ENCODE results near the gene RNF26.

The RNF26 gene

DNA sequence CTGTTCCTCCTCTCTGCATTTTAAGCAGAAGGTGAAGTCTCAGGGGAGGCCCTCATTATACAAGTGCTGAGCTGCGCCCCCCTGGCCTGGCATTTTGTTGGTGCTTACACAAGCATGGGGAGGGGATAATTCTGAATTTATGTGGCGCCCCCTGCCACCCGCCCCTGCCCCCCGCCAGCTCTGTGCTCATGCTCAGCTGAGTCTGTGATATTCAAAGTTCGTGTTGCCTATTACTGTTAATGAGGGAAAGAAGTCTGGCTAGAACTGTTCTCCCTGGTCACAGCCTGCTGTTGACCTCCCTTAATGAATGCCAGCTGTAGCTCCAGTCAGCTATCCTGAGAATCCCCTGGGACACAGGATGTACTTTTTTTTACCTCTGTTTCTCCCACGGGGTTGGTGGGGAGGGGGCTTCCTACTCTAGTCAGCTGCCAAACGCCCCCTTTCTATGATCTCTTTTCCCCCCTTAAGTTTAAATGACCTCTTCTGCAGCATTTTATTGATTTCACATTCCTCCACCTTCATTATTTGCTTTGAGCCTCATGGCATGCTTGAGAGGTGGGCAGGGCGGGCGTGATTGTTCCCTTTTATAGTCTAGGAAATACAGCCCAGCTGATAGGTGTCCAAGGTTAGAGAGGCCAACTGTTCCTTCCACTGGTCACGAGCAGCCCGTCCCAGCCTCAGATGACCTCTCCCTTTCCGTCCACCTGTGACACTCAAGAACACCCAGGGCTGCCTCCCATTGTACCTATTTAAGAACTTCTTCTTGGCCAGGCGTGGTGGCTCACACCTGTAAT is 35.0 kb downstream of the RNF26 start:
- H3K4me3 ChIP-seq (replicated peaks in 1 of 2; ENCODE audit: low read depth in 2 of 2, low read length in 2 of 2), result no peak overlapping the region
- DNase-seq (ENCODE audit: low read depth in 2 of 2), result no peak
- no peak for TF ChIP-seq CTCF (IDR thresholded peaks at IDR 0.05; ENCODE audit: low read depth, low read length)

DNA sequence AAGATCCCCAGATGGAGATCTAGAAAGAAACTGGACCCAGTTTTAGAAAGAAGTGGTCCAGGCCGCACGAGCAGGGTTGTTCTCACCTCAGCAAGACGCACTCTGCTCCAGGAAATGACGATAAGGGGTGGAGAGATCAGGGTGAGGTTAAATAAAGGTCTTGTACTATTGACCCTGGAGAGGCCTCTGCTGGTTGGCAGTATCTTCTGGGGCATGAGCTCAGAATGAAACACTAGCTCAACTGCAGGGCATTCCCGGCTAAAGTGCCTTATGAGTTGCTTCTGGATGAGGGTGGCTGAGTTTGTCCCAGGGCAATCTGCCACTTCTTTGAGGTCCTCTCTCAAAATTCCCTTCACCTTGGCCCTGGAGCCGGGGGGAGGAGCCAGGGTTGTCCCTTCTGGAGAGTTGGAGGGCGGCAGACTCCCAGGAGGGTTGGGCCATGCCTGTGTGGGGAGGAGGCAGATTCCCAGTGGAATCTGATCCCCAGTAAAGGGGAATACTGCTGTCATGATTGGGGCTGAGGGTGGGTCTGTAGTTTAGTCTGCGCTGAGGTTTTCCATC is 36.2 kb downstream of the RNF26 start:
- no peak for TF ChIP-seq CTCF (IDR thresholded peaks at IDR 0.05; ENCODE audit: low read depth, low read length)
- no peak overlapping the region for H3K4me3 ChIP-seq (replicated peaks in 1 of 2; ENCODE audit: low read depth in 2 of 2, low read length in 2 of 2)
- no peak for DNase-seq (ENCODE audit: low read depth in 2 of 2)

GRCh38 chr11:119371067-119371601 is 36.8 kb downstream of the RNF26 start:
- no peak for DNase-seq (ENCODE audit: low read depth in 2 of 2)
- no peak for TF ChIP-seq CTCF (IDR thresholded peaks at IDR 0.05; ENCODE audit: low read depth, low read length)
- H3K4me3 ChIP-seq (replicated peaks in 1 of 2; ENCODE audit: low read depth in 2 of 2, low read length in 2 of 2), result no peak overlapping the region

GRCh38 chr11:119371778-119372182 is 37.5 kb downstream of the RNF26 start:
- no peak for DNase-seq (ENCODE audit: low read depth in 2 of 2)
- TF ChIP-seq CTCF (IDR thresholded peaks at IDR 0.05; ENCODE audit: low read depth, low read length), result no peak
- H3K4me3 ChIP-seq (replicated peaks in 1 of 2; ENCODE audit: low read depth in 2 of 2, low read length in 2 of 2), result no peak overlapping the region

- TF ChIP-seq CTCF (IDR thresholded peaks at IDR 0.05; ENCODE audit: low read depth, low read length), result no peak
- DNase-seq (ENCODE audit: low read depth in 2 of 2), result no peak
- H3K4me3 ChIP-seq (replicated peaks in 1 of 2; ENCODE audit: low read depth in 2 of 2, low read length in 2 of 2), result no peak overlapping the region
These were observed 38.1 kb downstream of the RNF26 start for GRCh38 chr11:119372260-119373058.

DNA sequence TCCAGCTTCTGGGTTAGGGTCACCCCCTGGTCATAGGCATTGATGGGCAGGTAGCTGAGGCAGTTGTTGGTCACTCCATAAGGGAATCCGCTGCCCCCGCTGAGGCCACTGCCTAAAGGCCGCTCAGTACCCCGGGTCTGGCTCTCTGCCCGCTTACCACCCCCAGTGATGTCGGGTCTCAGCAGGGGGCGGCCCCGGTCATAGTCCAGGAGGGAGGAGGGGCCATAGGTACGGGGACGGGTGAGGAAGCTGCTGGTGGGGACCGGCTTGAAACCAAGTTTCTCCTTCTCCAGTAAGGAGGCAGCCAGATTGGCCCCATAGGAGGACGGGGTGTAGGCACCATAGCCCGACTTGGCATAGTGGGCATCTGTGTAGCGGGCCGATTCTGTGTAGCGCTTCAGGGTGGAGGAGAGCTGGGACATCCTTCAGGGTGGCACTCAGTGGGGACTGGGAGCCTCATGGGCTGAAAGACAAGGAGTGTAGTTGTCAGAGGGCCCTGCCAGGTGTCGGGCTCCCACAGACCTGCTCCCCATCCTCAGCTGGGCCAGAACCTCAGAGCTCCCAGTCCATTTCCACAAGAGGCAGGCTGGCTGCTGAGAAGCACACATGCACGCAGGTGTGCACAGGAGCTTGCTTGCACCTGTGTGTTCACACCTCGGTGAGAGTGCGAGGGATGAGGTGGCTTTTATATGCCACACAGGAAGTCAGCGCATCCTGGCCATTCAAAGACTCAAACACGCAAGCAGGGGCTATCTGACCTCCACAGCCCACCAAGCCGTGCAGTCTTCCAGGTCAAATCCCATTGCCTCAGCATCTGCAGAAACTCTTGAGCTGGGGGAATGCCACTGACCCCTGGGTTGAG is 39.0 kb downstream of the RNF26 start:
- no peak for TF ChIP-seq CTCF (IDR thresholded peaks at IDR 0.05; ENCODE audit: low read depth, low read length)
- no peak overlapping the region for H3K4me3 ChIP-seq (replicated peaks in 1 of 2; ENCODE audit: low read depth in 2 of 2, low read length in 2 of 2)
- DNase-seq (ENCODE audit: low read depth in 2 of 2), result no peak
